AG04450 (cell line): ENCODE measurements around the gene KCNS1. TPM values are rescaled to one million over a fixed set of nuclear protein-coding genes. Genes with fewer than 3 reads are reported as not detected.

ENCODE experiments used
- CTCF ChIA-PET: fragments of 300-600, 350-600 bp; formaldehyde crosslinking; extraction: SDS; loops from one replicate; lab custom pipeline; 2022; ENCODE audit warnings: antibody characterized with exemption, inconsistent platforms; lab: Charles Lee
- POLR2A ChIA-PET: fragments of 350-600 bp; formaldehyde crosslinking; extraction: SDS; loops from one replicate; lab custom pipeline; 2021; ENCODE audit warnings: antibody characterized with exemption, inconsistent platforms; lab: Yijun Ruan, JAX
- DNase-seq: peaks from one replicate; pipeline ENCODE4 v3.0.0-alpha.2; 2011; ENCODE audit warnings: low read depth, low spot score
- H3K27ac ChIP-seq: one replicate; pipeline ENCODE4 v1.5.1; 2012; ENCODE audit warnings: low read depth, low read length, control low read depth
- H3K27me3 ChIP-seq: one replicate; pipeline ENCODE4 v1.6.0; 2012; ENCODE audit warnings: low read length; ENCODE audit not compliant: control insufficient read depth, insufficient read depth
- H3K4me3 ChIP-seq: 2 replicates; pipeline ENCODE4 v1.5.1; 2011; ENCODE audit warnings: mild to moderate bottlenecking, low read depth, low read length, control low read depth
- H3K9me3 ChIP-seq: 2 replicates; pipeline ENCODE4 v1.5.1; 2012; ENCODE audit warnings: low read length; ENCODE audit not compliant: control insufficient read depth, insufficient read depth
- CTCF ChIP-seq: IDR thresholded peaks from 2 replicates; pipeline ENCODE4 v1.5.1; 2011; ENCODE audit warnings: low read depth, low read length, control low read depth, inconsistent platforms
- polyA plus RNA-seq: library from polyadenylated mRNA; depleted of rRNA; stranded (reverse); fragments of >200 nt; gene quantifications from 2 replicates; pipeline ENCODE4 v1.2.3, GENCODE V29; 2011

KCNS1 gene
- polyA plus RNA-seq, 1 experiment = 0.30 TPM

- DNase-seq = no peak
- CTCF ChIA-PET = interaction anchor here (0.5 to 1.3 kb wide), 10 partner anchors 19 to 633 kb away, joined by 3 to 6 read pairs (median 4); no protein-coding TSS in a partner anchor
- POLR2A ChIA-PET = no interaction called here
- Histone ChIP-seq H3K27ac (no peak overlapping the region), H3K27me3 (no peaks in the 10 kb centered on the region), H3K9me3 (no peaks in the 10 kb centered on the region), H3K4me3 (no peak overlapping the region)
- peak; percentile 54 for TF ChIP-seq CTCF
These were observed 37.8 kb upstream of the KCNS1 start for GRCh38 chr20:45138561-45139300.

GRCh38 chr20:45136911-45137310, 36.0 kb upstream of the KCNS1 start:
- POLR2A ChIA-PET = no interaction called here
- H3K9me3 ChIP-seq = no peaks in the 10 kb centered on the region
- no peak for DNase-seq
- no peak overlapping the region for H3K27ac ChIP-seq
- H3K27me3 ChIP-seq = no peaks in the 10 kb centered on the region
- CTCF ChIA-PET = interaction anchor here (0.6 kb wide), 1 partner anchor 375 kb away, joined by 4 read pairs; no protein-coding TSS in a partner anchor
- TF ChIP-seq CTCF = no peak
- no peak overlapping the region for H3K4me3 ChIP-seq

GRCh38 chr20:45128099-45128498, 27.2 kb upstream of the KCNS1 start:
- no peak for DNase-seq
- no peaks in the 10 kb centered on the region for H3K9me3 ChIP-seq
- POLR2A ChIA-PET = no interaction called here
- CTCF ChIA-PET = no interaction called here
- H3K27ac ChIP-seq = no peak overlapping the region
- H3K27me3 ChIP-seq = peaks cover 6% of the 10 kb centered on the region
- H3K4me3 ChIP-seq = no peak overlapping the region
- no peak for TF ChIP-seq CTCF

GRCh38 chr20:45124365-45124764, 23.4 kb upstream of the KCNS1 start, which contains the start of gene WFDC12:
WFDC12 (minus strand) TSS chr20:45124465; CDS start chr20:45124447, 18 bp downstream.
- CTCF ChIA-PET = interaction anchor here (0.6 kb wide), 1 partner anchor 29 kb away, joined by 15 read pairs; no protein-coding TSS in a partner anchor
- H3K27me3 ChIP-seq = peaks cover 6% of the 10 kb centered on the region
- no peak for TF ChIP-seq CTCF
- no peak within 1 kb of the TSS for H3K27ac ChIP-seq
- H3K9me3 ChIP-seq = no peaks in the 10 kb centered on the region
- DNase-seq = no peak
- POLR2A ChIA-PET = no interaction called here
- H3K4me3 ChIP-seq = no peak within 1 kb of the TSS

GRCh38 chr20:45121388-45121787, 20.5 kb upstream of the KCNS1 start:
- H3K4me3 ChIP-seq = no peak overlapping the region
- peaks cover 3% of the 10 kb centered on the region for H3K27me3 ChIP-seq
- no peak for TF ChIP-seq CTCF
- ChIA-PET CTCF (interaction anchor here (1.1 to 1.4 kb wide), 2 partner anchors 25 to 77 kb away, joined by 3 read pairs; no protein-coding TSS in a partner anchor), POLR2A (no interaction called here)
- no peak overlapping the region for H3K27ac ChIP-seq
- DNase-seq = no peak
- H3K9me3 ChIP-seq = no peaks in the 10 kb centered on the region
